HG02970 (cell line): Measurements from ENCODE around the gene VCAM1.
"Not testable (repeated sequence)": the region's sequence is repeated elsewhere in the genome, so short reads cannot be mapped to it uniquely, and the experiment has no call there.

Experiments used
- ATAC-seq: cut with Tn5 transposase; IDR thresholded peaks from one replicate; pipeline ENCODE4 v1.9.1; 2021; ENCODE audit warnings: mild to moderate bottlenecking, moderate library complexity, moderate number of reproducible peaks; ENCODE audit not compliant: unreplicated experiment, low FRiP score

The VCAM1 gene

GRCh38 chr1:100719490-100719889, at the start of gene VCAM1:
TSS of gene VCAM1 (plus strand) at chr1:100719742. CDS start at chr1:100719861, 119 bp downstream.
- no peak for ATAC-seq

- ATAC-seq = no peak
Observed at GRCh38 chr1:100670083-100670482, 49.5 kb upstream of the VCAM1 start.

- no peak for ATAC-seq
Observed at GRCh38 chr1:100671601-100672000, 47.9 kb upstream of the VCAM1 start.

- no peak for ATAC-seq
Observed at GRCh38 chr1:100683448-100684349, 35.8 kb upstream of the VCAM1 start.

- ATAC-seq = no peak
Observed at GRCh38 chr1:100699744-100700143, 19.8 kb upstream of the VCAM1 start.

GRCh38 chr1:100700586-100700985, 19.0 kb upstream of the VCAM1 start:
- no peak for ATAC-seq

GRCh38 chr1:100703052-100703451, 16.5 kb upstream of the VCAM1 start:
- ATAC-seq = no peak

GRCh38 chr1:100703716-100704115, 15.8 kb upstream of the VCAM1 start:
- ATAC-seq = no peak

GRCh38 chr1:100704473-100704872, 15.1 kb upstream of the VCAM1 start:
- ATAC-seq = no peak

GRCh38 chr1:100706296-100706695, 13.2 kb upstream of the VCAM1 start:
- ATAC-seq = no peak

GRCh38 chr1:100706856-100707255, 12.7 kb upstream of the VCAM1 start:
- no peak for ATAC-seq

GRCh38 chr1:100708476-100709062, 11.0 kb upstream of the VCAM1 start:
- ATAC-seq = no peak

GRCh38 chr1:100710906-100711682, 8.4 kb upstream of the VCAM1 start:
- no peak for ATAC-seq

GRCh38 chr1:100713027-100713426, 6.5 kb upstream of the VCAM1 start:
- ATAC-seq = not testable (repeated sequence)

GRCh38 chr1:100713626-100714025, 5.9 kb upstream of the VCAM1 start:
- no peak for ATAC-seq

GRCh38 chr1:100714599-100714998, 4.9 kb upstream of the VCAM1 start:
- no peak for ATAC-seq

GRCh38 chr1:100717218-100717617, 2.3 kb upstream of the VCAM1 start:
- ATAC-seq = no peak

- ATAC-seq = no peak
Observed at GRCh38 chr1:100718581-100718980, 961 bp upstream of the VCAM1 start.

GRCh38 chr1:100720101-100720500, 559 bp downstream of the VCAM1 start:
- no peak for ATAC-seq

- ATAC-seq = no peak
Observed at GRCh38 chr1:100720751-100721150, 1.2 kb downstream of the VCAM1 start.
